GM15510 (cell line): ENCODE measurements around the gene SACS.

Experiments
- POLR2A ChIP-seq: IDR thresholded peaks from 3 replicates; pipeline ENCODE4 v1.6.1; 2011; ENCODE audit warnings: borderline replicate concordance; ENCODE audit not compliant: insufficient read length; ENCODE audit errors: extremely low read depth

The SACS gene

DNA sequence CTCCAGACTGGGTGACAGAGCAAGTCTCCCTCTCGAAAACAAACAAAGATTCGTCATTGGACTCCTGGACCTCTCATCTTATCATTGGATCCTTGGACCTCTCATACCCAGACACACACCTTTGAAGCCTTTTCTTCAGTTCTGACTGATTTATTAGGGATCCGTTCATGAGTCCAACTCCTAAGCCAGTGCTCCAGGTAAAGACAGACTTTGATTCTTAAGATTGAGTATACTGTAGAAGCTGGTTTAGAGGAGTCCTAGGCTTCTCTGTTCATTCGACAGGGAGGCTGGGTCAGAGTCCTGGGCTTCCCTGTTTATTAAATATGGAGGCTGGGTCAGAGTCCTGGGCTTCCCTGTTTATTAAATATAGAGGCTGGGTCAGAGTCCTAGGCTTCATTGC is 38.7 kb downstream of the SACS start:
- TF ChIP-seq POLR2A = no peak

DNA sequence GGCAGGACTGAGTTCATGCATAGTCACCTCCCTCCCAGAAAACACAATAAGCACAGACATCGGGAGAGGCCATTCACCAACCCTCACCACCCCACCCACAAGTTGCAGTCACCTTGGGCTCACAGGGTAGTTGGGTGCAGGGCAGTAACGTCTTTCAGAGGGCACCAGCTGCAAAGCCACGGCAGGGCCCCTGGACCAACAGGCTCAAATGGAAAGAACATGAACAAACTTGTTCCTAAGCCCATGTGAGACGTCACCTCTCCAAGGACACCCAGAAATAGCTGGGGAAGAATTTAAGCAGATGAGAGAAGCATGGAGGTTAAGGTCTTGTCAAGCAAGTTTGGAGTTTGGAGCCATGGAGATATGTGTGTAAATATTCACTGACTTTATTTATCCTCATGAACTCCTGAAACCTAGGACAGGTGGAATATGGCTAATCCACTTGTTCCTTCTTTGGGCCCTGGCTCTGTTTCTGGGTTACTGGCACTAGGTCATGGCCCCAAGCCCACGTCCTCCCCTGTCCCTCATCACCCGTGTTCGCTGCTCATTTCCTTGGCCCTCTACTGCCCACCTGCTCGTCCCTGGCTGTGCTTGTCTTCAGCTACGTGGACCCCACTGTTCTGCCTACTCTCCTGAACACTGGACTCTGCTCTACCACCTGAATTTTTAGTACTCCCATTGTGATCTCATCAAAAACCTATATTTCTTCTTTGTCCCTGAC is 40.4 kb downstream of the SACS start:
- no peak for TF ChIP-seq POLR2A

- TF ChIP-seq POLR2A = no peak
Measured at GRCh38 chr13:23392313-23392712, 41.2 kb downstream of the SACS start.

GRCh38 chr13:23391752-23392151 is 41.8 kb downstream of the SACS start:
- no peak for TF ChIP-seq POLR2A

- no peak for TF ChIP-seq POLR2A
Measured at GRCh38 chr13:23386533-23386932, 47.0 kb downstream of the SACS start.

DNA sequence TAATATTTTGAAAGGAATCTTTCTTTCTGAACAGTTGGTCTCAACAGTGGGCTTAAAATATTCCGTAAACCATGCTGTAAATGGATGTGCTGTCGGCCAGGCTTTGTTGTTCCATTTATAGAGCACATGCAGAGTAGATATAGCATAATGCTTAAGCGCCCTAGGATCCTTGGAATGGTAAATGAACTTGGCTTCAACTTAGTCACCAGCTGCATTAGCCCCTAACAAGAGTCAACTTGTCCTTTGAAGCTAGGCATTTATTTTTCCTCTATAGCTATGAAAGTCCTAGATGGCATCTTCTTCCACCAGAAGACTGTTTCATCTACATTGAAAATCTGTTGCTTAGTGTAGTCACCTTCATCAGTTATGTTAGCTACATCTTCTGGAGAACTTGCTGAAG is 47.6 kb downstream of the SACS start:
- no peak for TF ChIP-seq POLR2A

DNA sequence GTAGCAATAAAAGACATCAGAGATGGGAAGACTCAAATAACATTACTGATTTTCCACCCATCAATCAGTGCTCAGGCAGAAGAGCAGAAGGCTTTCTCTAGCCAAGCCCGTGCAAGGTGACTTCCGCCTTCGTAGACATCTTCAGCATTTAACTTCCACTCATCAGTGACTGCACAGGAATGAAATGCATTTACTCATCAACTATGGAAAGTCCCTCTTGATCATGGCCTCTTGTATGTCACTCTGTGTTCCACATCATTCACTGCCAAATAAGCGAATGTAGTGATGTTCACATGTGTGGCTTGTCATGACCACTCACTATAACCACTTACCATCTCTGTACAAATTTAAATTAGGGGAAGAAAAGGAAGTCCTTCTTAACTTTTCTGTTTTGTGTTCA is 49.4 kb downstream of the SACS start:
- TF ChIP-seq POLR2A = no peak

DNA sequence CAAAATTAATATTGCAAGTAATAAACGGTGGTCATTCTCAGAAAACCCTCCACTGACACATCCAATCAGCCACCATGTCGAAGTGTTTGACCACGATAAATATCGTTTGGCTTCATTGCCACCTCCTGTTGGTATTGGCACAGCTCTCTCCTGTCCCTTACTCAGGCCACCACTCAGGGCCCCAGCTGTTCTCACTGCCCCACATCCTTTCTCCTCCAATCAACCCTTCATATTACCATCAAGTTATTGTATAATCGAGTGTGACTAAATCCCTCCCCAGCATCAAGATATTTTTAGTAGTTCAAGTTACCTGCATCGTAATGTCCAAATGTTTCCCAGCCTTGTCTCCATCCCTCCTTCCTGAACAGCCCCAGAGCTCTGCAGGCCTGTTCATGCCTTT is 50.4 kb downstream of the SACS start:
- TF ChIP-seq POLR2A = no peak

DNA sequence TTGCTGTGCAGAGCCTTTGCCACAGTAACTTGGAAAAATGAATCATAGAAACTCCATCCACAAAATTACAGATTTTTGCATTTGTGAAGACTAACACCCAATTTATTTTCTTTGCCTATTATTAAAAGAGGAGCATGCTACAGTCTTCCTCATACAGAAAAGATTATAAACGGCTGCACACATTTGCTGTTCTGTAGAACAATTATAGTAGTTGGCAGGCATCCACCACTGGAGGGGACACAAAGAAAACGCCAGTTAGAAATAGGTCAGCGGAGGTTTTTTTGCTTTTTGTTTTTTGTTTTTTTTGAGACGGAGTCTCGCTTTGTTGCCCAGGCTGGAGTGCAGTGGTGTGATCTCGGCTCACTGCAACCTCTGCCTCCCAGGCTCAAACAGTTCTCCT is 51.6 kb downstream of the SACS start:
- no peak for TF ChIP-seq POLR2A

GRCh38 chr13:23380534-23380933 is 53.0 kb downstream of the SACS start:
- TF ChIP-seq POLR2A = no peak

DNA sequence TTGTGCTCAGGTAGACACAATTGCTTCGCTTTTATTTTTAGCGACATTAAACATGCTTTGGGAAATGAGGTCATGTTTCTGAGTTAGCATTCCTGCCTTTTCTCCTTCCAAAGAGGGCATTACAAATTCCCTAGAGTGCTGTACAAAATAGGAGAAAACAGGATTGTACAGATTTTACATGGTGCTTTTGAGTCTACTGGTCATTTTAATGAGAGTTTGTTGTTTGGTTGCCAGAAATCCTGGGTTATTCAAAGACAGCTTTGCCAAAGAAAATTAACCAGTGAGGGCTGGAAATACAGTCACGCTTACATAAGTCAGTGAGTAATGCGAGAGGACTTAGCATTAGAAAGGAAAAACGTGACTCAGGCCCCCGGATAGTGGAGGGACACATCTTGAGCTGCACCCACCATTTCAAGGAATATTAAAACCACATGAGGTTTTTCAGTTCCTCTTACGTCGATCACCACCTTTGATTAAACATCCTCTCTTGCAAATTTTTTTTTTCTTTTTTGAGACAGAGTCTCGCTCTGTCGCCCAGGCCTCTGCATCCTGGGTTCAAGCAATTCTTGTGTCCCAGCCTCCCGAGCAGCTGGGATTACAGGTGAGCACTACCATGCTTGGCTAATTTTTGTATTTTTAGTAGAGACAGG is 55.4 kb downstream of the SACS start:
- TF ChIP-seq POLR2A = no peak

- TF ChIP-seq POLR2A = no peak
Measured at GRCh38 chr13:23377579-23377978, 55.9 kb downstream of the SACS start.

DNA sequence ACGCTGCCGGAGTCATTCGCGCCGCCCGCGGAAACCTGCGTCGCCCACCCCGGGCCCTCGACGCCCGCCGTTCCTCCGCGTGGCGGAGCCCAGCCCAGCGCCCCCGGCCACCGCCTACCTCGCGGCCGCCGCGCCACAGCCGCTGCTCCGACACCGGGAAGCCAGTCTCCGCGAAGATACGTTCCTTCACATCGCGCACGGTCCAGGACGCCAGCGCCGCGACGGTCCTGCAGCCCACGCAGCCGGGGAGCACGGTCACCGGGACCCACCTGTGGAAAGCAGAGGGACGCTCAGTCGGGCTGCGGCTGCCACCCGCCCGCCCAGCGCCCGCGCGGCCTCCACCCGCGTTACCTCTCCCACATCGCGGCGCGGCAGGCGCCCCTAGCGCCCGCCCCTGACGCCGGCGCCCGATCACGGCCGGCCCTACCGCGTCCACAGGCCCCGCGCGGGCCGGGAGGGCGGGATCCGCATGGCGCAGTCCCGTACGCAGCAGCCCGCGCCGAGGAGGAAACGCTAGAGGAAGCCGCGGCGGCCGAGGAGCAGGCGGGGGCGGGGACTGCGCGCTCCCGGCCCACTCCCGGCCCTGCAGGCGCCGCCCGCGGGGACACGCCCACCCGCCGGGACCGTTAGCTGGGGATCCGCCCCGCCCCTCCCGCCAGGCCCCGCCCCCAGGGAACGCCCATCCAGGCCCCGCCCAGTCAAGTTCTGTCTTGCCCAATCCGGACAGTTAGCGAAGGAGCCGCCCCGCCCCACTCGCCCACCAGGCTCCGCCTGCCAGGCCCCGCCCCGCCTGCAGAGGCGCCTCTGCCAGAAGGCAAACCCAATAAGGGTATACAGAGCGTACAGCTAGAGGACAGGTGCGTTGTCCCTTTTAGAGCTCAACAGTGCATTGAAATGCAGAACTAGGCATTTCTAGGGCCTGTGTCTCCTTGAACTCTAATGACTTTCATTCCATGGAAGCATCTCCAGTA is 58.2 kb downstream of the SACS start:
- peak; percentile 84 for TF ChIP-seq POLR2A

- TF ChIP-seq POLR2A = no peak
Measured at GRCh38 chr13:23372264-23372906, 61.1 kb downstream of the SACS start.

GRCh38 chr13:23367907-23368306 is 65.6 kb downstream of the SACS start:
- no peak for TF ChIP-seq POLR2A
